ENCODE results near the gene POPDC2. TPM values are rescaled to one million over a fixed set of nuclear protein-coding genes. Genes with fewer than 3 reads are reported as not detected.

The POPDC2 gene
- total RNA-seq, 2 donors from 2014 or later = 0.95 to 1.6 TPM

DNA sequence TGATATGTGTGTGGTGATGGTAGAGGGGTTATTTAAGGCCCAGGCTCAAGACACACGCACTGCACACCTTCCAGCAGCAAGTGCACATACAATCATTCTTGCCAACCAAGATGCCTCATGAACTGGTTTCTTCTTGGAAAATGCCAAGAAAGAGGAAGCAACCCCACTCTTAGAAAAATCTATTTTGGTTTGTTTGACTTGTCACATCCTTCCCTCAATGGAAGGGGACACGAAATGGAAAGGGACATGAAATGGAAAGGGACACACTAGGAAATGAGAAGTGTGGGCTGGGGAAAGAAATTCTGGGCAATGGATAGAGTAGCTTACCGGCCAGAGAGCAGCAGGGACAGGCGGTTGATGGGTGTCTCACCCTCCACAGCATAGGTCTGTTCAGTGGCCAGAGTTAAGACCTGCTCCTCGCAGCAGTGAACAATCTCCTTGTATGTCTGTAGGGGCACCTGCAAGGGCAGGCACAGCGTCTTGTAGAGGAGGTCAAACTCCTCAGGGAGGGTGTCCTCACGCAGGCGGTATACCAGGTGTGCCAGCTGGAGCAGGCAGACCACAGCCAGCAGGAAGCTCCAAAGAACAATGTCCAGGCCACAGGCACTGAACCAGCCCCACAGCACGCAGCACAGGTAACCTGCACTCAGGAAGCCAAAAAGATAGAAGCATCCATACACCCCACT, 640 bp downstream of the POPDC2 start:
- no peaks in the 10 kb centered on the region for H3K27me3 ChIP-seq (ENCODE audit: control insufficient read depth, insufficient read depth, low read length, poor library complexity, severe bottlenecking)

DNA sequence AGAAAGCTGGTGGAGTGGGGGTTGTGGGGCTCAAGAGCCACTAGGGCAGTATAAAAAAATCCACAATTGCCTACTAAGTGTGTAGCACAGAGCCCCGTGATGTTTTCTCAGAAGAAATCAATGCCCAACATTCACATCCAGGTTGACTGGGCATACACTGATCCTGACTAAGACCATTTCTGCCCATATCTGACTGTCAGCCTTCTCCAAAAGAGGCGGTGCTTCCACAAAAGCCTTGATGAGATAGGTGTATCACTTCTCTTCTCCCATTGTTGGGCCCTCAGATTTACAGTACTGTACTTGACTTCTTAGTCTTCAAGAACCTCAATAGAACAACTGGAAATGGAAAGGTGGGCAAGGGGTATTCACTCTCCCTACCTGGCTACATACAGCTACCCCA, 1.4 kb downstream of the POPDC2 start:
- DNase-seq = no peak
- no peak overlapping the region for H3K9ac ChIP-seq (ENCODE audit: extremely low read depth, low read length, poor library complexity, severe bottlenecking)
- TF ChIP-seq, protein P1, sequence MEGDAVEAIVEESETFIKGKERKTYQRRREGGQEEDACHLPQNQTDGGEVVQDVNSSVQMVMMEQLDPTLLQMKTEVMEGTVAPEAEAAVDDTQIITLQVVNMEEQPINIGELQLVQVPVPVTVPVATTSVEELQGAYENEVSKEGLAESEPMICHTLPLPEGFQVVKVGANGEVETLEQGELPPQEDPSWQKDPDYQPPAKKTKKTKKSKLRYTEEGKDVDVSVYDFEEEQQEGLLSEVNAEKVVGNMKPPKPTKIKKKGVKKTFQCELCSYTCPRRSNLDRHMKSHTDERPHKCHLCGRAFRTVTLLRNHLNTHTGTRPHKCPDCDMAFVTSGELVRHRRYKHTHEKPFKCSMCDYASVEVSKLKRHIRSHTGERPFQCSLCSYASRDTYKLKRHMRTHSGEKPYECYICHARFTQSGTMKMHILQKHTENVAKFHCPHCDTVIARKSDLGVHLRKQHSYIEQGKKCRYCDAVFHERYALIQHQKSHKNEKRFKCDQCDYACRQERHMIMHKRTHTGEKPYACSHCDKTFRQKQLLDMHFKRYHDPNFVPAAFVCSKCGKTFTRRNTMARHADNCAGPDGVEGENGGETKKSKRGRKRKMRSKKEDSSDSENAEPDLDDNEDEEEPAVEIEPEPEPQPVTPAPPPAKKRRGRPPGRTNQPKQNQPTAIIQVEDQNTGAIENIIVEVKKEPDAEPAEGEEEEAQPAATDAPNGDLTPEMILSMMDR (conservative IDR thresholded peaks at IDR 0.05) = no peak
- H3K4me1 ChIP-seq (ENCODE audit: control insufficient read depth, insufficient read depth, low read length) = no peaks in the 10 kb centered on the region
- H3K27me3 Mint-ChIP-seq (ENCODE audit: insufficient read depth) = no peaks in the 10 kb centered on the region
- no peak overlapping the region for H3K27ac ChIP-seq (ENCODE audit: low read depth, low read length)
- H3K4me1 Mint-ChIP-seq = peaks cover 5% of the 10 kb centered on the region
- H3K27me3 ChIP-seq (ENCODE audit: control insufficient read depth, insufficient read depth, low read length, poor library complexity, severe bottlenecking) = no peaks in the 10 kb centered on the region
- H3K9me3 Mint-ChIP-seq = no peaks in the 10 kb centered on the region
- no peaks in the 10 kb centered on the region for H3K36me3 Mint-ChIP-seq (ENCODE audit: low read depth)
- no peaks in the 10 kb centered on the region for H3K36me3 ChIP-seq (ENCODE audit: control insufficient read depth, insufficient read depth, low read length)
- H3K9me3 ChIP-seq (ENCODE audit: control insufficient read depth, low read length) = no peaks in the 10 kb centered on the region
- WGBS, 2 experiments (ENCODE audit: insufficient coverage in 1 of 2, insufficient read length in 1 of 2) = 91 to 95% methylated on average over 2 of the region's 2 CpGs
- H3K4me3 ChIP-seq (ENCODE audit: low read length) = no peak overlapping the region
- no peak overlapping the region for H3K27ac Mint-ChIP-seq
- no peak overlapping the region for H3K4me3 Mint-ChIP-seq

More for the DNA sequence above, 640 bp downstream of the POPDC2 start:
- H3K4me3 Mint-ChIP-seq = no peak overlapping the region
- peaks cover 5% of the 10 kb centered on the region for H3K4me1 Mint-ChIP-seq
- no peak overlapping the region for H3K27ac ChIP-seq (ENCODE audit: low read depth, low read length)
- no peaks in the 10 kb centered on the region for H3K27me3 Mint-ChIP-seq (ENCODE audit: insufficient read depth)
- no peak for DNase-seq
- WGBS, 2 experiments (ENCODE audit: insufficient coverage in 1 of 2, insufficient read length in 1 of 2) = 82 to 90% methylated on average over 4 to 9 of the region's 9 CpGs
- H3K4me1 ChIP-seq (ENCODE audit: control insufficient read depth, insufficient read depth, low read length) = no peaks in the 10 kb centered on the region
- H3K4me3 ChIP-seq (ENCODE audit: low read length) = no peak overlapping the region
- H3K9me3 ChIP-seq (ENCODE audit: control insufficient read depth, low read length) = no peaks in the 10 kb centered on the region
- H3K9me3 Mint-ChIP-seq = no peaks in the 10 kb centered on the region
- H3K9ac ChIP-seq (ENCODE audit: extremely low read depth, low read length, poor library complexity, severe bottlenecking) = no peak overlapping the region
- H3K36me3 ChIP-seq (ENCODE audit: control insufficient read depth, insufficient read depth, low read length) = no peaks in the 10 kb centered on the region
- H3K27ac Mint-ChIP-seq = no peak overlapping the region
- H3K36me3 Mint-ChIP-seq (ENCODE audit: low read depth) = no peaks in the 10 kb centered on the region
- TF ChIP-seq, protein P1 (conservative IDR thresholded peaks at IDR 0.05) = no peak

DNA sequence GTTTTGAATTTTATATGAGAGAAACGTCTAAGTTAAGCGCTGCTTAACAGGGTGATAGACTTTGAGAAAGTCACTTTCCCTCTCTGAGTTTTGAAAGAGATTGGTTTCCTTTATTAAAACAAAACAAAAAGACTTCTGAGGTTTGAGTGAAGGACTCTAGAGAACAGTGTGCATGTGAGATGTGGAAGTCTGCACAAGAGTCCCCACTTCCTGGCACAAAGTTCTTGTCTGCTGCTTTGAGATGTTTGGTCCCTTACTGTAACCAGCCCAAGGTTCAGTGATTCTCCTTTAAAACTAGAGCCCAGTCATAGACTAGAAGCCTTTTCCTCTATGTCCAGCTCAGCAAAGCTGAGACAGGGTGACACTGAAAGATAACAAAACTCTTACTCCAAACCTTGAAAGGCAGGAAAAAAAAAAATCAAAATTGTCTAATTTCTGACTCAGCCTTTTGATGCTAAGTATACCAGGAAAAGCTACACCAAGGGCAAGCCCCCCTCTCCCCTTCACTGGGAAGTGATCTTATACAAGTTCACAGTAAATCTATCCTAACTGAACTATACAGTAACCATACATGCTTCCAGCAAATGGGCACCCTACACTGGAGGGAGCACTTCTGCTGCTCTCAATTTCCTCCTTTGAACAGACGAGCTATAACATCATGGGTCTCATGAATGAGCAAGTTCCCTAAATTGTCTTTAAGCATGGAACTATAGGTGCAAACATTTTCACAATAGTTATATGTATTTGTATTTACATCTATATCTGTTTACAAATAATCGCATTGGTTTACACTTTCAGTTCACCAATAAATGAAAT, 2.3 kb downstream of the POPDC2 start:
- 71 to 93% methylated on average over 3 to 4 of the region's 4 CpGs for WGBS, 2 experiments (ENCODE audit: insufficient coverage in 1 of 2, insufficient read length in 1 of 2)
- Histone ChIP-seq H3K36me3 (ENCODE audit: control insufficient read depth, insufficient read depth, low read length) (no peaks in the 10 kb centered on the region), H3K9ac (ENCODE audit: extremely low read depth, low read length, poor library complexity, severe bottlenecking) (no peak overlapping the region), H3K27ac (ENCODE audit: low read depth, low read length) (no peak overlapping the region), H3K27me3 (ENCODE audit: control insufficient read depth, insufficient read depth, low read length, poor library complexity, severe bottlenecking) (no peaks in the 10 kb centered on the region), H3K4me1 (ENCODE audit: control insufficient read depth, insufficient read depth, low read length) (no peaks in the 10 kb centered on the region), H3K9me3 (ENCODE audit: control insufficient read depth, low read length) (no peaks in the 10 kb centered on the region), H3K4me3 (ENCODE audit: low read length) (no peak overlapping the region)
- H3K36me3 Mint-ChIP-seq (ENCODE audit: low read depth) = no peaks in the 10 kb centered on the region
- TF ChIP-seq, protein P1 (conservative IDR thresholded peaks at IDR 0.05) = no peak
- peaks cover 5% of the 10 kb centered on the region for H3K4me1 Mint-ChIP-seq
- no peak overlapping the region for H3K27ac Mint-ChIP-seq
- no peak overlapping the region for H3K4me3 Mint-ChIP-seq
- no peak for DNase-seq
- no peaks in the 10 kb centered on the region for H3K9me3 Mint-ChIP-seq
- H3K27me3 Mint-ChIP-seq (ENCODE audit: insufficient read depth) = no peaks in the 10 kb centered on the region

Measured in endodermal cell (in vitro differentiated cells).